ENCODE measurements around the gene NHS.

The NHS gene

DNA sequence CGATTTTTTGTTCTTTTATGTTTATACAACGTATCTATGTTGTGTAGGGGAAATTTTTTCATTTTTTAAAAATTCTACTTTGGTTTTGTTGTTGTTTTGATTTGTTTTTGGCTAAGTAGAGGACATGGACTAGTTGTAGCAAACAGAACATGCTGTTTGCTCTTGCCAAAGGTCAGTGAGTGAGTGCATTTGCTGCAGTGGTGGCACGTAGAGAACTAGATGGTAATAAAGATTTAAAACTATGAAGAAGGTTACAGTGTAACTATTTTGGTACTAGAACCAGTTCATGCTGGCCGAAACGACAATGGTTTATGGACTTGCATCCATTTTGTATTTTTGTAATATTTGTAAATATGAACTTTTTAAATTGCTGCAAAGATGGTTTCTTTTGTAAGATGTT is 360.4 kb downstream of the NHS start:
- no peak overlapping the region for H3K27ac ChIP-seq (ENCODE audit: low read length, poor library complexity, severe bottlenecking)
- no peaks in the 10 kb centered on the region for H3K27me3 ChIP-seq (ENCODE audit: control insufficient read depth in 1 of 2, insufficient read depth in 1 of 2, low read length in 2 of 2)
- no peak overlapping the region for H2BK5ac ChIP-seq (ENCODE audit: low read depth, low read length, poor library complexity, severe bottlenecking)
- H4K91ac ChIP-seq (ENCODE audit: low read length): no peak overlapping the region
- no peak overlapping the region for H3K18ac ChIP-seq (ENCODE audit: low read depth in 1 of 2, low read length in 2 of 2)
- H3K14ac ChIP-seq (ENCODE audit: low read length in 2 of 2): no peak overlapping the region
- DNase-seq: no peak
- H2BK15ac ChIP-seq (ENCODE audit: low read depth, poor library complexity, severe bottlenecking): no peak overlapping the region
- no peak overlapping the region for H3K9ac ChIP-seq (ENCODE audit: low read length)
- H2AK5ac ChIP-seq (ENCODE audit: low read length, severe bottlenecking): no peak overlapping the region
- H4K8ac ChIP-seq (ENCODE audit: low read length): no peak overlapping the region
- no peak overlapping the region for H3K4ac ChIP-seq (ENCODE audit: low read depth in 1 of 2, low read length in 2 of 2)
- H3K79me1 ChIP-seq (replicated peaks; ENCODE audit: low read length, poor library complexity, severe bottlenecking): no peaks in the 10 kb centered on the region
- no peak overlapping the region for H3K4me3 ChIP-seq (ENCODE audit: insufficient read depth in 1 of 2, low read depth in 1 of 2, low read length in 2 of 2)
- no peak overlapping the region for H2BK12ac ChIP-seq (ENCODE audit: low read length in 2 of 2)
- H2BK120ac ChIP-seq (ENCODE audit: low read depth, low read length): no peak overlapping the region
- no peak overlapping the region for H3K4me2 ChIP-seq (ENCODE audit: low read length, poor library complexity, severe bottlenecking)
- no peaks in the 10 kb centered on the region for H3K4me1 ChIP-seq (ENCODE audit: control insufficient read depth, insufficient read depth, low read depth, low read length)
- H3K36me3 ChIP-seq (ENCODE audit: control insufficient read depth in 1 of 2, insufficient read depth in 2 of 2, low read depth in 1 of 2, low read length in 2 of 2): peaks cover 2 to 6% of the 10 kb centered on the region in 2 experiments
- no peak overlapping the region for H3K23ac ChIP-seq (ENCODE audit: low read length in 2 of 2)
- no peak overlapping the region for H2AFZ ChIP-seq (ENCODE audit: low read depth, low read length)
- no peaks in the 10 kb centered on the region for H3K9me3 ChIP-seq (ENCODE audit: control insufficient read depth, low read length)
- WGBS: 66% methylated on average over 3 of the region's 5 CpGs

DNA sequence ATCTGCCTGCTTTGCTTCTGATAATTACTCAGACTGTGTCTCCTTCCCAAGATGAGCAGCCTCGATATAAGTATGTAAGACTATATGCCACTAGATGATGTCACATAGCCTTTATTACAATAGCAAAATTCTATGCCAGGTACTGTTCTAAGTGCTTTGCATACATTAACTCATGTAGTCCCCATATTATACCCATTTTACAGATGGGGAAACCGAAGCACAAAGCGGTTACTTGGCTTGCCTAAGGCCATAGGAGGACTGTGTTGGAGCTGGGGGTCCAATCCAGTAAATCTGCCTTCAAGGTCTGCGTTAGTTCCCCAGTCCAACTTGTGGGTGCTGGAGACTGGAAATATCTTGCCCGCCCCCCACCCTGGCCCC is 361.5 kb downstream of the NHS start:
- H3K23ac ChIP-seq (ENCODE audit: low read length in 2 of 2): no peak overlapping the region
- H2BK15ac ChIP-seq (ENCODE audit: low read depth, poor library complexity, severe bottlenecking): no peak overlapping the region
- whole genome bisulfite sequencing: 63% methylated on average over 4 of the region's 5 CpGs
- no peak for DNase-seq
- H3K4me3 ChIP-seq (ENCODE audit: insufficient read depth in 1 of 2, low read depth in 1 of 2, low read length in 2 of 2): peak overlapping the region; percentile 44 to 73
- H4K8ac ChIP-seq (ENCODE audit: low read length): peak overlapping the region; percentile 84
- H3K14ac ChIP-seq (ENCODE audit: low read length in 2 of 2): no peak overlapping the region
- no peak overlapping the region for H2BK120ac ChIP-seq (ENCODE audit: low read depth, low read length)
- peaks cover 0 to 6% of the 10 kb centered on the region in 2 experiments for H3K36me3 ChIP-seq (ENCODE audit: control insufficient read depth in 1 of 2, insufficient read depth in 2 of 2, low read depth in 1 of 2, low read length in 2 of 2)
- H2BK5ac ChIP-seq (ENCODE audit: low read depth, low read length, poor library complexity, severe bottlenecking): no peak overlapping the region
- no peak overlapping the region for H4K91ac ChIP-seq (ENCODE audit: low read length)
- H2AFZ ChIP-seq (ENCODE audit: low read depth, low read length): peak overlapping the region; percentile 42
- no peaks in the 10 kb centered on the region for H3K79me1 ChIP-seq (replicated peaks; ENCODE audit: low read length, poor library complexity, severe bottlenecking)
- H3K9ac ChIP-seq (ENCODE audit: low read length): peak overlapping the region; percentile 85
- peak overlapping the region in 1 of 2 experiments; percentile 28 for H3K4ac ChIP-seq (ENCODE audit: low read depth in 1 of 2, low read length in 2 of 2)
- H3K27me3 ChIP-seq (ENCODE audit: control insufficient read depth in 1 of 2, insufficient read depth in 1 of 2, low read length in 2 of 2): no peaks in the 10 kb centered on the region
- peak overlapping the region; percentile 59 for H3K27ac ChIP-seq (ENCODE audit: low read length, poor library complexity, severe bottlenecking)
- peak overlapping the region in 1 of 2 experiments; percentile 12 for H3K18ac ChIP-seq (ENCODE audit: low read depth in 1 of 2, low read length in 2 of 2)
- H3K9me3 ChIP-seq (ENCODE audit: control insufficient read depth, low read length): no peaks in the 10 kb centered on the region
- H2BK12ac ChIP-seq (ENCODE audit: low read length in 2 of 2): no peak overlapping the region
- peak overlapping the region; percentile 61 for H3K4me2 ChIP-seq (ENCODE audit: low read length, poor library complexity, severe bottlenecking)
- H3K4me1 ChIP-seq (ENCODE audit: control insufficient read depth, insufficient read depth, low read depth, low read length): no peaks in the 10 kb centered on the region
- H2AK5ac ChIP-seq (ENCODE audit: low read length, severe bottlenecking): no peak overlapping the region

DNA sequence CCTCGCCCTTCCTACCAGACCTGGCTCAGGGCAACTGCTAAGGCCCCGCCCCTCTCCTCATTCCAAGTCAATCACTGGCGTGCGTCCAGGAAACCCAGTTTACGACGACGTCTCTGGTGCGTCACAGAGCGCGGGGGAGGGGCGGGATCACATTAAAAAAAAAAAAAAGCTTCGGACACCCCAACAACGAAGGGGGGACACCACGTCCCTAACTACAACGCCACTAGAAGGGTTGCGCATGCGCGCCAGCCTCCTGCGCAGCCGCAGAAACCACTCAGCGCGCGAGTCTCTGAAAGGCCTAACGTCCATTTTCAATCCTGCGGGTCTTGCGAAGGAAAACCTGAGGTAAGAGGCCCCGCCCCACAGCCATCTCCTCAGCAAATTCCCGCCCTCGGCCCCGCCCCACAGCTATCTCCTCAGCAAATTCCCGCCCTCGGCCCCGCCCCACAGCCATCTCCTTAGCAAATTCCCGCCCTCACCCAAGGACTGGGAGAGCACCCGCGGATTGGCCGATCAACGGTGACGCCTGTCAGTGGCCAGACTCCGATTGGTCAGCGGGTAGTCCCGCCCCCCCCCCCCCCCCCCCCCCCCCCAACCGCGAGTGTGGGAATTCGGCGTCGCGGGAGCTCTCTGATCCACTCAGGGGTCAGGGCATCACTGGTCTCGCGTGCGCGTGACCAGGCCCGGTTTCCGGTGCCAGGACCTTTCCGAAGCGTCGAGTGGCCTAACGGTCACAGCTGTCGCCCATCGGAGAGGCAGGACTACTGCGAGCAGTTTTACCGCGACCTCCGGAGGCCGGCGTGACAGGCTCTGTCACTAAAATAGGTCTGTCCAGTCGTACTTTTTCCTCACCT is 362.1 kb downstream of the NHS start, which contains the start of gene SCML1:
Gene SCML1, plus strand, starts transcription at position 638 of the 854 bp plus-strand sequence. CDS start 6,694 bp downstream, outside the sequence.
- H4K8ac ChIP-seq (ENCODE audit: low read length): peak within 1 kb of the TSS; percentile 84
- peak; percentile 96 for DNase-seq
- H4K91ac ChIP-seq (ENCODE audit: low read length): no peak within 1 kb of the TSS
- peak within 1 kb of the TSS; percentile 92 for H3K9ac ChIP-seq (ENCODE audit: low read length)
- H3K27me3 ChIP-seq (ENCODE audit: control insufficient read depth in 1 of 2, insufficient read depth in 1 of 2, low read length in 2 of 2): no peaks in the 10 kb centered on the region
- H2BK15ac ChIP-seq (ENCODE audit: low read depth, poor library complexity, severe bottlenecking): no peak within 1 kb of the TSS
- no peak within 1 kb of the TSS for H2AK5ac ChIP-seq (ENCODE audit: low read length, severe bottlenecking)
- H3K14ac ChIP-seq (ENCODE audit: low read length in 2 of 2): no peak within 1 kb of the TSS
- no peak within 1 kb of the TSS for H2BK12ac ChIP-seq (ENCODE audit: low read length in 2 of 2)
- peak within 1 kb of the TSS; percentile 19 for H2BK120ac ChIP-seq (ENCODE audit: low read depth, low read length)
- no peaks in the 10 kb centered on the region for H3K9me3 ChIP-seq (ENCODE audit: control insufficient read depth, low read length)
- H3K36me3 ChIP-seq (ENCODE audit: control insufficient read depth in 1 of 2, insufficient read depth in 2 of 2, low read depth in 1 of 2, low read length in 2 of 2): peaks cover 0 to 2% of the 10 kb centered on the region in 2 experiments
- peak within 1 kb of the TSS; percentile 42 for H2AFZ ChIP-seq (ENCODE audit: low read depth, low read length)
- WGBS: 0% methylated on average over 21 of the region's 67 CpGs
- no peak within 1 kb of the TSS for H2BK5ac ChIP-seq (ENCODE audit: low read depth, low read length, poor library complexity, severe bottlenecking)
- H3K4me2 ChIP-seq (ENCODE audit: low read length, poor library complexity, severe bottlenecking): peak within 1 kb of the TSS; percentile 83
- no peaks in the 10 kb centered on the region for H3K4me1 ChIP-seq (ENCODE audit: control insufficient read depth, insufficient read depth, low read depth, low read length)
- H3K23ac ChIP-seq (ENCODE audit: low read length in 2 of 2): peak within 1 kb of the TSS in 1 of 2 experiments; percentile 72
- H3K18ac ChIP-seq (ENCODE audit: low read depth in 1 of 2, low read length in 2 of 2): peak within 1 kb of the TSS; percentile 12 to 33
- peak within 1 kb of the TSS in 1 of 2 experiments; percentile 28 for H3K4ac ChIP-seq (ENCODE audit: low read depth in 1 of 2, low read length in 2 of 2)
- H3K79me1 ChIP-seq (replicated peaks; ENCODE audit: low read length, poor library complexity, severe bottlenecking): no peaks in the 10 kb centered on the region
- H3K27ac ChIP-seq (ENCODE audit: low read length, poor library complexity, severe bottlenecking): peak within 1 kb of the TSS; percentile 61
- peak within 1 kb of the TSS; percentile 68 to 87 for H3K4me3 ChIP-seq (ENCODE audit: insufficient read depth in 1 of 2, low read depth in 1 of 2, low read length in 2 of 2)

DNA sequence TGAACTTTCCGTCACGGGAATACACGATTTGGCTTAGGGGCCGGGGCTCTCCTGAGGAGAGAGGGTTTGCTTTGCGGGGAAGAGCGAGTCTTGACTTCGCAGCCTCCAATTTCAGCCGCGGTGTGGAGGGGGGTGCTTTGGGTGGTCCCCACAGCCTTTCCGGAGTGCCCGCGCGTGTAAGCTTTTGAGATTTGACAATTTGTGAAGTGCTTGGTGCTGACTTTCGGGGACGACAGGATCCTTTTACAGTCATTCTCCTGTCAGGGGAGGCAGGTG is 362.6 kb downstream of the NHS start:
- WGBS: 0% methylated on average over 15 of the region's 15 CpGs
- H3K9me3 ChIP-seq (ENCODE audit: control insufficient read depth, low read length): no peaks in the 10 kb centered on the region
- no peak overlapping the region for H4K91ac ChIP-seq (ENCODE audit: low read length)
- no peak overlapping the region for H2BK12ac ChIP-seq (ENCODE audit: low read length in 2 of 2)
- H3K18ac ChIP-seq (ENCODE audit: low read depth in 1 of 2, low read length in 2 of 2): peak overlapping the region in 1 of 2 experiments; percentile 33
- no peak for DNase-seq
- H3K79me1 ChIP-seq (replicated peaks; ENCODE audit: low read length, poor library complexity, severe bottlenecking): no peaks in the 10 kb centered on the region
- H2BK15ac ChIP-seq (ENCODE audit: low read depth, poor library complexity, severe bottlenecking): no peak overlapping the region
- H3K4me1 ChIP-seq (ENCODE audit: control insufficient read depth, insufficient read depth, low read depth, low read length): no peaks in the 10 kb centered on the region
- H2BK120ac ChIP-seq (ENCODE audit: low read depth, low read length): no peak overlapping the region
- H2AFZ ChIP-seq (ENCODE audit: low read depth, low read length): no peak overlapping the region
- peak overlapping the region; percentile 92 for H3K9ac ChIP-seq (ENCODE audit: low read length)
- peak overlapping the region; percentile 61 for H3K27ac ChIP-seq (ENCODE audit: low read length, poor library complexity, severe bottlenecking)
- peak overlapping the region; percentile 68 to 87 for H3K4me3 ChIP-seq (ENCODE audit: insufficient read depth in 1 of 2, low read depth in 1 of 2, low read length in 2 of 2)
- no peak overlapping the region for H2AK5ac ChIP-seq (ENCODE audit: low read length, severe bottlenecking)
- H3K27me3 ChIP-seq (ENCODE audit: control insufficient read depth in 1 of 2, insufficient read depth in 1 of 2, low read length in 2 of 2): no peaks in the 10 kb centered on the region
- H3K4me2 ChIP-seq (ENCODE audit: low read length, poor library complexity, severe bottlenecking): peak overlapping the region; percentile 83
- no peak overlapping the region for H4K8ac ChIP-seq (ENCODE audit: low read length)
- no peak overlapping the region for H2BK5ac ChIP-seq (ENCODE audit: low read depth, low read length, poor library complexity, severe bottlenecking)
- no peak overlapping the region for H3K23ac ChIP-seq (ENCODE audit: low read length in 2 of 2)
- H3K14ac ChIP-seq (ENCODE audit: low read length in 2 of 2): no peak overlapping the region
- H3K36me3 ChIP-seq (ENCODE audit: control insufficient read depth in 1 of 2, insufficient read depth in 2 of 2, low read depth in 1 of 2, low read length in 2 of 2): no peaks in the 10 kb centered on the region
- H3K4ac ChIP-seq (ENCODE audit: low read depth in 1 of 2, low read length in 2 of 2): peak overlapping the region in 1 of 2 experiments; percentile 11

Measured in mesenchymal stem cell (in vitro differentiated cells and primary cell).